SK-N-MC (cell line): ENCODE measurements around the gene OSTM1.
A peak's percentile ranks its signal among the peaks of the same experiment; 100 is the strongest.

Experiments used
- DNase-seq: peaks from one replicate; pipeline ENCODE4 v3.0.0-alpha.2; 2011; ENCODE audit warnings: low read depth, low spot score
- H3K27ac ChIP-seq: fragments of 200-600 bp; sonication (generic); 2 replicates; pipeline ENCODE4 v1.5.1; 2016; ENCODE audit warnings: mixed run types
- H3K36me3 ChIP-seq: fragments of 200-600 bp; sonication (generic); 2 replicates; pipeline ENCODE4 v1.6.1; 2017; ENCODE audit warnings: antibody characterized with exemption, low read length, mixed read lengths; ENCODE audit not compliant: insufficient read depth
- H3K4me3 ChIP-seq: fragments of 200-600 bp; sonication (generic); 2 replicates; pipeline ENCODE4 v1.5.1; 2016
- H3K9ac ChIP-seq: fragments of 200-600 bp; sonication (generic); 2 replicates; pipeline ENCODE4 v1.8.0; 2017; ENCODE audit warnings: mixed run types, mixed read lengths; ENCODE audit not compliant: insufficient read length
- H3K9me3 ChIP-seq: fragments of 200-600 bp; sonication (generic); 2 replicates; pipeline ENCODE4 v1.6.1; 2017; ENCODE audit warnings: low read depth, mild to moderate bottlenecking, antibody characterized with exemption, low read length, moderate library complexity, mixed read lengths
- EZH2 ChIP-seq: fragments of 200-600 bp; sonication (generic); IDR thresholded peaks from one replicate; pipeline ENCODE4 v1.6.1; 2017; ENCODE audit warnings: antibody characterized with exemption
- FOXP2 ChIP-seq: optimal IDR thresholded peaks from 2 replicates; pipeline ENCODE3; 2011; ENCODE audit warnings: mild to moderate bottlenecking, moderate library complexity; ENCODE audit not compliant: insufficient read depth; ENCODE audit errors: extremely low read length, control extremely low read depth
- POLR2AphosphoS5 ChIP-seq: IDR thresholded peaks from 2 replicates; pipeline ENCODE4 v1.6.1; 2012; ENCODE audit warnings: mild to moderate bottlenecking, low read depth, low read length, borderline replicate concordance

The OSTM1 gene

GRCh38 chr6:108118359-108118724 lies 43.8 kb upstream of the OSTM1 start:
- no peak for DNase-seq
- Histone ChIP-seq H3K9ac (no peak overlapping the region), H3K9me3 (no peaks in the 10 kb centered on the region), H3K36me3 (no peaks in the 10 kb centered on the region), H3K27ac (no peak overlapping the region), H3K4me3 (no peak overlapping the region)
- TF ChIP-seq FOXP2 = no peak
- no peak for TF ChIP-seq EZH2
- no peak for TF ChIP-seq POLR2AphosphoS5

GRCh38 chr6:108117427-108118358 lies 43.2 kb upstream of the OSTM1 start:
- H3K36me3 ChIP-seq = no peaks in the 10 kb centered on the region
- DNase-seq = no peak
- no peaks in the 10 kb centered on the region for H3K9me3 ChIP-seq
- no peak overlapping the region for H3K4me3 ChIP-seq
- no peak overlapping the region for H3K27ac ChIP-seq
- H3K9ac ChIP-seq = no peak overlapping the region
- no peak for TF ChIP-seq EZH2
- no peak for TF ChIP-seq POLR2AphosphoS5
- no peak for TF ChIP-seq FOXP2

DNA sequence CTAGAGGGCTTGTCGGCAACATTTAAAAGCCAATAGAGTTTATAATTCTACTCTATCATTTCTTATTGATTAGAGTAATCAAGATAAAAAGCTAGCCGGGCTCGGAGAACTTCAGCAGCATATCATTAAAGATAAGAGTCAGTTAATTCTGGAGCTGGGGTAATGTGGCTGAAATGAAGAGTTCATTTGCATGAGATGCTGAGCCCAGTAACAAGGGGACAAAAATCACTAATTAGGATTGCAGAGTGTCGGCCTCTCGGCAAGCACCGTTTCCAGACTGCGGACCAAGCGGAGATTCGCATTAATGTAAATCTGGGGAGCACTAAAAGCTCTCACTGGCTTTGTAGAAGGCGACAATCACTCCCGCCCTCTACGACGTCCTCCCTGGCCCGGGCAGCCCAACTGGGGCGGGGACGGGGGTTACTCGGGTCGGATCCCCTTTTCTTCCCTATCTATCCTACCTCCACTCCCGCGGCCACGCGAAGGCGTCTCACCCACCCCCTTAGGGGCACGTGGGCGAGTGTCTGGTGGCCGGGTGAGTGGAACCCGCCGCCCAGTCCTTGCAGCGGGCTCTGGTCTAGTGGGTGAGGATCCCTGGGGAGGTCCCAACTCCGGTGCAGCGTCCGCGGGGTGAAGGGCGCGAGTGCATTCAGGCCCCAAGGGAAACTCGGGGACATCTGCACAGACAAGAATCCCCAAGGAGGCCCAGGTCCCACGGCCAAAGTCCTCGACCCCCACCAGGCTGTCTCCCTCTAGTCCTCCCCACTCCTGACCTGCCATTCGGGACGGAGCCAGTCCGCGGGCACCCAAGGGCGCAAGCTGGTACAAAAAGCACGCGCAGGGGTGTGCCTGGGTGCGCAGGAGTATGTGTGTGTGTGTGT lies 42.2 kb upstream of the OSTM1 start:
- no peaks in the 10 kb centered on the region for H3K36me3 ChIP-seq
- DNase-seq = no peak
- no peak overlapping the region for H3K9ac ChIP-seq
- H3K9me3 ChIP-seq = no peaks in the 10 kb centered on the region
- no peak for TF ChIP-seq POLR2AphosphoS5
- TF ChIP-seq FOXP2 = no peak
- TF ChIP-seq EZH2 = no peak
- H3K4me3 ChIP-seq = no peak overlapping the region
- H3K27ac ChIP-seq = no peak overlapping the region

DNA sequence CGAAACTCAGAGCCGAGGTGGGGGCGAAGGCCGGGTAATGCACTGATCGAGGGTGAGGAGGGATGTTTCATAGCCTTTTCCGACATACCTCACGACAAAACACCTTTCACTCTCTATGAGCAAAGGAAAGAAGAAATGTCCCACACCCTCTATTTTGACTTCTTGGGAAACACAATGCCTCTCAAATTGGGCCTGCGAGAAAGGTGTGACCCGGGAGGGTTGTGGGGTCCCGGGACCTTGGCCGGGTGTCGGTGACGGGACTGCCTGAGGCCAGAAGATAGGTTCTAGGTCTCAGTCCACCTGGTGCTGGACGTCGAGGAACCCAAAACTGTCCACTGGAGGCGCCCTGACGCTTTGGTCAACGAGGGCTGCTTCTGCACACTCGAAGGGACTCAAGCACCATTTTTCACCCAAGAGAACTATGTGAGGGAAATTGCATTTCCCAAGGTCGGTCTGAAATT lies 41.1 kb upstream of the OSTM1 start:
- H3K9ac ChIP-seq = no peak overlapping the region
- H3K27ac ChIP-seq = no peak overlapping the region
- TF ChIP-seq FOXP2 (no peak), EZH2 (no peak), POLR2AphosphoS5 (no peak)
- H3K36me3 ChIP-seq = no peaks in the 10 kb centered on the region
- H3K4me3 ChIP-seq = no peak overlapping the region
- no peaks in the 10 kb centered on the region for H3K9me3 ChIP-seq
- no peak for DNase-seq

GRCh38 chr6:108114841-108115597 lies 40.5 kb upstream of the OSTM1 start:
- no peaks in the 10 kb centered on the region for H3K9me3 ChIP-seq
- no peak overlapping the region for H3K4me3 ChIP-seq
- TF ChIP-seq EZH2 (no peak), FOXP2 (no peak), POLR2AphosphoS5 (no peak)
- no peak for DNase-seq
- no peaks in the 10 kb centered on the region for H3K36me3 ChIP-seq
- H3K9ac ChIP-seq = no peak overlapping the region
- no peak overlapping the region for H3K27ac ChIP-seq

DNA sequence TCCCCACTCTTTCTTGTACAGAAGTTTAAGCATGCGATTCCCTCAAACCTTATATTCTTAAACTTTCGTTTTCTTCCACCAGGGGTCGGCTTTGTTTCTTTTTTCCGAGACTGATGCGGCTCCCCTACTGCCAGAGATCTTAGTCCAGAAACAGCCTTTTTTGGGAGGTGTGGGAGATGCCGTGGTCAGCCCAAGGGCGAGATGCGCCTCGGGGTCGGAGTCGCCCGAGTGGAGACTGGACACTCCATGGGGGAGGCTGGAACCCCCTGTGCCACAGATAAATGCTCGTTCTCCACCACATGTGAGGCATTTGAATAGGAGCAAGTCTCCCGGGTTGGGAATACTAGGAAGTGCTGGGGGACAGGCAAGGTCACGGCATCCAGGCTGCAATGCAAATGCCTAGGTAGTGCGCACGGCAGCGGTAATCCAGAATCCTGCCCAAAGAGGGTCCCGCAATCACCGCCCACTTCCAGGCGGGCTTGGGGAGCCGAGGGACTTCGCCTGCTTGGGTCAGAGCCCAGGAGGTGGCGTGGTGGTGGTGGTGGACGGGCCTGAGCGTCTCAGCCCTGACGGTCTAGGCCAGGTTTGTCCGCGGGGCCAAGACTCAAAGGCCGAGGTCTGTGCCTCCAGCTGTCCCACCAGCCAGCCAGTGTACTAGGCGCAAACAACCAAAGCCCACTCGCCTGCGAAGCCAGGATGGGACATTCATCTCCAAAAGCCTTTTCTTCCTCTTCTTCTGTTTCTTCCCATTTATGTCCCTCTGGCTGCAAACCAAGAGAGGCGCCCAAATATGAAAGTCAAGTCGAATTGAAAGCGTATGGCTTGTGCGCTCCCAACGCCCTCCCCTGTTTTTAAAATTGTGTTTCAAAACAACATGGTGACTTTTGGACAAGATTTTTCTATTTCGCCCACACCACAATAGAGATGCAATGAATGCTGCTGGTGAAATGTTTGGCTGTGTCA lies 39.3 kb upstream of the OSTM1 start:
- no peaks in the 10 kb centered on the region for H3K9me3 ChIP-seq
- no peak overlapping the region for H3K9ac ChIP-seq
- H3K27ac ChIP-seq = no peak overlapping the region
- no peaks in the 10 kb centered on the region for H3K36me3 ChIP-seq
- DNase-seq = peak; percentile 44
- H3K4me3 ChIP-seq = peak overlapping the region; percentile 54
- TF ChIP-seq EZH2 (no peak), POLR2AphosphoS5 (no peak), FOXP2 (no peak)

DNA sequence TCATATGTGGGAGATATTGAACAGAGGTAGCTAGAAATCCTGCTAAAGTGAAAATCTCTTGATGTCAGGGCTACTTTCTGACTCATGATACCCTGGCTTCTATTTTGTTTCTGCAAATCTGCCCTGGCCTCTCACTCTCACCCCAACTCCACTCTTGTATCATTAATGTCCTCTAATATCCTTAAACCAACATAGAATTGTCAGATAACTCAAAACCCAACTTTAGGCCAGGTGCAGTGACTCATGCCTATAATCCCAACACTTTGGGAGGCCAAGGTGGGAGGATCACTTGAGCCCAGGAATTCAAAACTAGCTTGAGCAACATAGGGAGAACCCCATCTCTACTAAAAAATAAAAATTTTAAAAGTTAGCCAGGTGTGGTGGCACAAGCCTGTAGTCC lies 33.8 kb upstream of the OSTM1 start:
- Histone ChIP-seq H3K36me3 (no peaks in the 10 kb centered on the region), H3K9me3 (no peaks in the 10 kb centered on the region), H3K9ac (no peak overlapping the region), H3K4me3 (no peak overlapping the region), H3K27ac (no peak overlapping the region)
- no peak for DNase-seq
- TF ChIP-seq EZH2 = no peak
- TF ChIP-seq POLR2AphosphoS5 = no peak
- TF ChIP-seq FOXP2 = no peak
